OCI-LY1 (cell line): ENCODE data around the gene COL25A1.

Source experiments
- H2AFZ ChIP-seq: fragments of 200-600 bp; sonication (generic), shearing (Covaris generic); 2 replicates; pipeline ENCODE4 v1.6.0; 2014; ENCODE audit warnings: antibody characterized with exemption, mild to moderate bottlenecking, low read length
- H3F3A ChIP-seq: fragments of 200-600 bp; sonication (generic), shearing (Covaris generic); 2 replicates; pipeline ENCODE4 v1.6.0; 2014; ENCODE audit warnings: mild to moderate bottlenecking, antibody characterized with exemption, low read length, moderate library complexity; ENCODE audit not compliant: insufficient read depth
- H3K27ac ChIP-seq: fragments of 200-600 bp; sonication (generic); 2 replicates; pipeline ENCODE4 v1.5.1; 2014; ENCODE audit warnings: low read length, mixed run types, mild to moderate bottlenecking, low read depth; ENCODE audit not compliant: poor library complexity, severe bottlenecking
- H3K27me3 ChIP-seq: fragments of 200-600 bp; sonication (generic); 2 replicates; pipeline ENCODE4 v1.6.0; 2014; ENCODE audit warnings: antibody characterized with exemption, mild to moderate bottlenecking, low read length, moderate library complexity; ENCODE audit not compliant: insufficient read depth
- H3K36me3 ChIP-seq: fragments of 200-600 bp; sonication (generic); 2 replicates; pipeline ENCODE4 v1.6.1; 2014; ENCODE audit warnings: mild to moderate bottlenecking, antibody characterized with exemption, low read length, moderate library complexity, mixed read lengths; ENCODE audit not compliant: insufficient read depth
- H3K4me1 ChIP-seq: fragments of 200-600 bp; sonication (generic); 2 replicates; pipeline ENCODE4 v1.5.1; 2014; ENCODE audit warnings: mild to moderate bottlenecking, low read length, moderate library complexity; ENCODE audit not compliant: insufficient read depth, severe bottlenecking
- H3K4me2 ChIP-seq: fragments of 200-600 bp; sonication (generic), shearing (Covaris generic); 2 replicates; pipeline ENCODE4 v1.6.1; 2014; ENCODE audit warnings: low read length
- H3K4me3 ChIP-seq: fragments of 200-600 bp; sonication (generic); 2 replicates; pipeline ENCODE4 v1.5.1; 2014; ENCODE audit warnings: low read length, low read depth, mild to moderate bottlenecking, mixed read lengths; ENCODE audit not compliant: poor library complexity, severe bottlenecking
- H3K79me2 ChIP-seq: fragments of 200-600 bp; shearing (Covaris generic); 2 replicates; pipeline ENCODE4 v1.6.1; 2016; ENCODE audit warnings: mixed run types, low read length, mixed read lengths; ENCODE audit not compliant: insufficient read depth
- H3K9ac ChIP-seq: fragments of 200-600 bp; sonication (generic), shearing (Covaris generic); 2 replicates; pipeline ENCODE4 v1.6.1; 2014; ENCODE audit warnings: mild to moderate bottlenecking, low read length, mixed read lengths
- H3K9me2 ChIP-seq: fragments of 200-600 bp; sonication (generic), shearing (Covaris generic); 2 replicates; pipeline ENCODE4 v1.6.1; 2014; ENCODE audit warnings: low read depth, mild to moderate bottlenecking, low read length, mixed read lengths
- H3K9me3 ChIP-seq: fragments of 200-600 bp; shearing (Covaris generic); 2 replicates; pipeline ENCODE4 v1.6.1; 2014; ENCODE audit warnings: low read length, mixed read lengths
- H4K20me1 ChIP-seq: fragments of 200-600 bp; sonication (generic), shearing (Covaris generic); 2 replicates; pipeline ENCODE4 v1.6.0; 2016; ENCODE audit warnings: mild to moderate bottlenecking, low read length; ENCODE audit not compliant: insufficient read depth
- EZH2 ChIP-seq: fragments of 200-600 bp; sonication (generic), shearing (Covaris generic); IDR thresholded peaks from 2 replicates; pipeline ENCODE4 v1.8.0; 2017; ENCODE audit warnings: borderline replicate concordance, mixed run types, mild to moderate bottlenecking, antibody characterized with exemption, low read length, moderate library complexity, mixed read lengths
- TF ChIP-seq, protein P1 (sequence below): fragments of 200-600 bp; sonication (generic), shearing (Covaris generic); IDR thresholded peaks from 2 replicates; pipeline ENCODE4 v1.5.1; 2017; ENCODE audit warnings: mild to moderate bottlenecking, antibody characterized with exemption, low read length, moderate library complexity, mixed read lengths

COL25A1 gene

DNA sequence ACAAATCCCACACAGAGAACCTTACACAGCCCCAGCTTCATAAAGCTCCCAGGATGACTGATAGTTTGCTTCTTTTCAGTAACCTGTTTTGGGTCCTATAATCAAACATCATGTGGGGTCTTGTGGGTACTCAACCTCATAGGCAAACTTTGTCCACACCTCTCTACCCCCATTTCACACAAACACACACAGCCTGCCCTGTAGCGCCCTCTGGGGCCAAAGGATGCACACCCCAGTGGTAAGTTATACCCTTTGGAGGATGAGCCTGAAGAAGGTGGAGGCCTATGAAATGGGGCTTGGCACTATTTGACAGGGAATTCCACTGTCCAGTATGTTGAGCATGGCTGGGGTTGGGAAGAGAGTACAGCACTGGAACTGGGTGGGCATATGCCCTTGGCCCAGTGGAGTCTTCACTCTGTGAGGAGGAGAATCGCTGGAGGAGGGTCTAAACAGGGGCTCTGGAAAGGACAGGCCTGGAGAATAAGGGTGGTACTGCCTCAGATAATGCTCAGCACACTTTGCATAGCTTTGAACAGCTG, 30.5 kb upstream of the COL25A1 start:
- no peak overlapping the region for H3K4me2 ChIP-seq
- no peaks in the 10 kb centered on the region for H3K9me3 ChIP-seq
- H2AFZ ChIP-seq, result no peak overlapping the region
- TF ChIP-seq EZH2, result no peak
- TF ChIP-seq, protein P1, sequence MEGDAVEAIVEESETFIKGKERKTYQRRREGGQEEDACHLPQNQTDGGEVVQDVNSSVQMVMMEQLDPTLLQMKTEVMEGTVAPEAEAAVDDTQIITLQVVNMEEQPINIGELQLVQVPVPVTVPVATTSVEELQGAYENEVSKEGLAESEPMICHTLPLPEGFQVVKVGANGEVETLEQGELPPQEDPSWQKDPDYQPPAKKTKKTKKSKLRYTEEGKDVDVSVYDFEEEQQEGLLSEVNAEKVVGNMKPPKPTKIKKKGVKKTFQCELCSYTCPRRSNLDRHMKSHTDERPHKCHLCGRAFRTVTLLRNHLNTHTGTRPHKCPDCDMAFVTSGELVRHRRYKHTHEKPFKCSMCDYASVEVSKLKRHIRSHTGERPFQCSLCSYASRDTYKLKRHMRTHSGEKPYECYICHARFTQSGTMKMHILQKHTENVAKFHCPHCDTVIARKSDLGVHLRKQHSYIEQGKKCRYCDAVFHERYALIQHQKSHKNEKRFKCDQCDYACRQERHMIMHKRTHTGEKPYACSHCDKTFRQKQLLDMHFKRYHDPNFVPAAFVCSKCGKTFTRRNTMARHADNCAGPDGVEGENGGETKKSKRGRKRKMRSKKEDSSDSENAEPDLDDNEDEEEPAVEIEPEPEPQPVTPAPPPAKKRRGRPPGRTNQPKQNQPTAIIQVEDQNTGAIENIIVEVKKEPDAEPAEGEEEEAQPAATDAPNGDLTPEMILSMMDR, result peak; percentile 53; the same call in 1 of the 2 replicates
- H4K20me1 ChIP-seq, result no peaks in the 10 kb centered on the region
- no peaks in the 10 kb centered on the region for H3K27me3 ChIP-seq
- no peaks in the 10 kb centered on the region for H3F3A ChIP-seq
- H3K4me1 ChIP-seq, result no peaks in the 10 kb centered on the region
- H3K79me2 ChIP-seq, result no peaks in the 10 kb centered on the region
- no peaks in the 10 kb centered on the region for H3K36me3 ChIP-seq
- no peak overlapping the region for H3K27ac ChIP-seq
- no peaks in the 10 kb centered on the region for H3K9me2 ChIP-seq
- no peak overlapping the region for H3K9ac ChIP-seq
- H3K4me3 ChIP-seq, result no peak overlapping the region

DNA sequence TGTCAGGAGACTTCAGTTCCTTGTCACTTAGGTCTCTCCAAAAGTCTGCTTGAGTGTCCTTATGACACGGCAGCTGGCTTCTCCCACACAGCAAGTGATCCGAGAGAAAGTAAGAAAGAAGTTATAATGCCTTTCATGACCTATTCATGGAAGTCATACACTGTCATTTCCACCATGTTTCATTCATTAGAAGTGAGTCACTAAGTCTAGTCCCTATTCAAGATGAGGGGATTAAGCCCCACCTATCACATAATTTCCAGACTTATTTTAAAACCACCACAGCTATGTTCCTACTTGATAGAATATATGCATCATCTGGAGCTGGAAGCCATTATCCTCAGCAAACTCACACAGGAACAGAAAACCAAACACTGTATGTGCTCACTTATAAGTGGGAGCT, 25.2 kb upstream of the COL25A1 start:
- Histone ChIP-seq H3K9ac (no peak overlapping the region), H3K9me3 (no peaks in the 10 kb centered on the region), H3K79me2 (no peaks in the 10 kb centered on the region), H4K20me1 (no peaks in the 10 kb centered on the region), H3K4me1 (no peaks in the 10 kb centered on the region), H3F3A (no peaks in the 10 kb centered on the region), H2AFZ (no peak overlapping the region), H3K27me3 (no peaks in the 10 kb centered on the region), H3K9me2 (no peaks in the 10 kb centered on the region), H3K4me2 (no peak overlapping the region), H3K4me3 (no peak overlapping the region), H3K27ac (no peak overlapping the region), H3K36me3 (no peaks in the 10 kb centered on the region)
- TF ChIP-seq, protein P1, result no peak
- TF ChIP-seq EZH2, result no peak

DNA sequence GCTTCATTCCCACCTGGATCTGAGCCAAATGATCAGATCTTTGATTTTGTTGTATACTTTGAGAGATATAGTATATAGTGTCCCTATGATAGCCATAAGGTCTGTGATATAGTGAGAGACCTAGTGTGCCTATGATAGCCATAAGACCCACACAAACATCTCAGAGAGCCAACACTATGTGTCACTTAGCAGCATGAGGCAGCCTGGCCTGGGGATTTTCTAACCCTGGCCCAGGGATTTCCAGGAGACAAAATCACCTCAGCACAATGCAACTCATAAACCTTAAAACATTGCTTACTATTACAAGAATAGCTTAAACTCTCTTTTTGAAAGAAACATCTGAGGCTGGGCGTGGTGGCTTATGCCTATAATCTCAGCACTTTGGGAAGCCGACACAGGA, 23.2 kb upstream of the COL25A1 start:
- Histone ChIP-seq H3K4me1 (no peaks in the 10 kb centered on the region), H3K4me2 (no peak overlapping the region), H3K4me3 (no peak overlapping the region), H3K36me3 (no peaks in the 10 kb centered on the region), H3F3A (no peaks in the 10 kb centered on the region), H2AFZ (no peak overlapping the region), H3K9me3 (peaks cover 2% of the 10 kb centered on the region; the same call in 1 of the 2 replicates), H3K27me3 (no peaks in the 10 kb centered on the region), H3K9me2 (no peaks in the 10 kb centered on the region), H3K9ac (no peak overlapping the region), H3K27ac (no peak overlapping the region), H4K20me1 (no peaks in the 10 kb centered on the region), H3K79me2 (no peaks in the 10 kb centered on the region)
- TF ChIP-seq, protein P1, result no peak
- no peak for TF ChIP-seq EZH2
